ENCODE measurements around the gene AGBL4.

GRCh38 chr1:48619539-48619938, 1404.2 kb downstream of the AGBL4 start:
- no peak for TF ChIP-seq POLR2AphosphoS5 (IDR thresholded peaks at IDR 0.05; ENCODE audit: low read depth, low read length)
- TF ChIP-seq FOXP2 (optimal IDR thresholded peaks at IDR 0.05; ENCODE audit: borderline replicate concordance, extremely low read depth, extremely low read length, insufficient read depth) = no peak
- TF ChIP-seq REST (IDR thresholded peaks at IDR 0.05; ENCODE audit: insufficient read depth in 1 of 2, low read depth in 2 of 2, low read length in 2 of 2) = no peak
- TF ChIP-seq TAF1 (IDR thresholded peaks at IDR 0.05; ENCODE audit: borderline replicate concordance, insufficient read depth, low read length) = no peak
- no peak for TF ChIP-seq SIN3A (IDR thresholded peaks at IDR 0.05; ENCODE audit: borderline replicate concordance, insufficient read depth, low read length)
